ENCODE measurements around the gene GBA2. TPM values are rescaled to one million over a fixed set of nuclear protein-coding genes. Genes with fewer than 3 reads are reported as not detected.
A peak's percentile ranks its signal among the peaks of the same experiment; 100 is the strongest.

Gene GBA2
- total RNA-seq, 1 donor from 2014 or later, result 130 TPM

- TF ChIP-seq CTCF (IDR thresholded peaks at IDR 0.05; ENCODE audit: unreplicated experiment), result no peak
- H3K4me1 Mint-ChIP-seq (ENCODE audit: low read depth), result no peaks in the 10 kb centered on the region
- no peak for DNase-seq (ENCODE audit: low spot score, unreplicated experiment)
- peaks cover 30% of the 10 kb centered on the region for H3K36me3 Mint-ChIP-seq (ENCODE audit: insufficient read depth)
- no peak overlapping the region for H3K4me3 Mint-ChIP-seq (ENCODE audit: low read depth)
- no peaks in the 10 kb centered on the region for H3K9me3 Mint-ChIP-seq (ENCODE audit: low read depth)
- no peaks in the 10 kb centered on the region for H3K27me3 Mint-ChIP-seq
- H3K27ac Mint-ChIP-seq, result no peak overlapping the region
Measured at GRCh38 chr9:35717132-35717870, 31.7 kb downstream of the GBA2 start.

GRCh38 chr9:35716230-35716629, 32.8 kb downstream of the GBA2 start:
- Mint-ChIP-seq H3K4me3 (ENCODE audit: low read depth) (no peak overlapping the region), H3K36me3 (ENCODE audit: insufficient read depth) (peaks cover 21% of the 10 kb centered on the region), H3K27me3 (no peaks in the 10 kb centered on the region), H3K27ac (no peak overlapping the region), H3K9me3 (ENCODE audit: low read depth) (no peaks in the 10 kb centered on the region), H3K4me1 (ENCODE audit: low read depth) (no peaks in the 10 kb centered on the region)
- no peak for DNase-seq (ENCODE audit: low spot score, unreplicated experiment)
- TF ChIP-seq CTCF (IDR thresholded peaks at IDR 0.05; ENCODE audit: unreplicated experiment), result no peak

- no peaks in the 10 kb centered on the region for H3K27me3 Mint-ChIP-seq
- H3K4me3 Mint-ChIP-seq (ENCODE audit: low read depth), result no peak overlapping the region
- H3K36me3 Mint-ChIP-seq (ENCODE audit: insufficient read depth), result peaks cover 29% of the 10 kb centered on the region
- H3K4me1 Mint-ChIP-seq (ENCODE audit: low read depth), result no peaks in the 10 kb centered on the region
- H3K27ac Mint-ChIP-seq, result peak overlapping the region; percentile 45
- DNase-seq (ENCODE audit: low spot score, unreplicated experiment), result no peak
- no peak for TF ChIP-seq CTCF (IDR thresholded peaks at IDR 0.05; ENCODE audit: unreplicated experiment)
- H3K9me3 Mint-ChIP-seq (ENCODE audit: low read depth), result no peaks in the 10 kb centered on the region
Measured at GRCh38 chr9:35714579-35715252, 34.3 kb downstream of the GBA2 start.

GRCh38 chr9:35714123-35714522, 34.9 kb downstream of the GBA2 start:
- H3K4me1 Mint-ChIP-seq (ENCODE audit: low read depth), result no peaks in the 10 kb centered on the region
- no peaks in the 10 kb centered on the region for H3K9me3 Mint-ChIP-seq (ENCODE audit: low read depth)
- H3K27me3 Mint-ChIP-seq, result no peaks in the 10 kb centered on the region
- DNase-seq (ENCODE audit: low spot score, unreplicated experiment), result no peak
- no peak for TF ChIP-seq CTCF (IDR thresholded peaks at IDR 0.05; ENCODE audit: unreplicated experiment)
- H3K27ac Mint-ChIP-seq, result no peak overlapping the region
- H3K4me3 Mint-ChIP-seq (ENCODE audit: low read depth), result no peak overlapping the region
- H3K36me3 Mint-ChIP-seq (ENCODE audit: insufficient read depth), result peaks cover 25% of the 10 kb centered on the region

- TF ChIP-seq CTCF (IDR thresholded peaks at IDR 0.05; ENCODE audit: unreplicated experiment), result no peak
- Mint-ChIP-seq H3K9me3 (ENCODE audit: low read depth) (no peaks in the 10 kb centered on the region), H3K4me3 (ENCODE audit: low read depth) (no peak overlapping the region), H3K27ac (no peak overlapping the region), H3K27me3 (no peaks in the 10 kb centered on the region), H3K36me3 (ENCODE audit: insufficient read depth) (peaks cover 27% of the 10 kb centered on the region), H3K4me1 (ENCODE audit: low read depth) (no peaks in the 10 kb centered on the region)
- DNase-seq (ENCODE audit: low spot score, unreplicated experiment), result no peak
Measured at GRCh38 chr9:35713578-35713977, 35.5 kb downstream of the GBA2 start.

Measured in progenitor cell of endocrine pancreas (in vitro differentiated cells).